Common myeloid progenitor, CD34-positive (primary cell): ENCODE data around the gene CAVIN3.
"Not testable (repeated sequence)": the region's sequence is repeated elsewhere in the genome, so short reads cannot be mapped to it uniquely, and the experiment has no call there.

Experiments used
- CTCF ChIA-PET: fragments of 350-600 bp; sonication (Branson Sonifier 250); formaldehyde crosslinking; loops from one replicate; lab custom pipeline; 2021; ENCODE audit warnings: antibody characterized with exemption; lab: Charles Lee
- POLR2A ChIA-PET: fragments of 350-600 bp; sonication (Branson Sonifier 250); formaldehyde crosslinking; loops from one replicate; lab custom pipeline; 2021; ENCODE audit warnings: antibody characterized with exemption; lab: Charles Lee
- DNase-seq, 3 donors: peaks; one replicate each; pipeline versions ENCODE4 v3.0.0 to v3.0.0-alpha.2; 2013
- H3K27ac ChIP-seq, 2 experiments: 1 replicate in 1 of 2; 2 replicates in 1 of 2; pipeline ENCODE4 v1.7.0; 2013; ENCODE audit warnings: inconsistent platforms in 2 of 2, low read length in 2 of 2, mild to moderate bottlenecking in 2 of 2, low read depth in 1 of 2, moderate library complexity in 1 of 2; ENCODE audit not compliant: severe bottlenecking in 2 of 2, insufficient read depth in 1 of 2, poor library complexity in 1 of 2
- H3K27me3 ChIP-seq, 5 experiments: replicated peaks in 2 of 5; 1 replicate in 3 of 5; 2 replicates in 2 of 5; pipeline versions ENCODE4 v1.6.1 to v1.7.0; 2013; ENCODE audit warnings: low read length in 4 of 5, mild to moderate bottlenecking in 2 of 5, moderate library complexity in 2 of 5, inconsistent platforms in 1 of 5; ENCODE audit not compliant: insufficient read depth in 5 of 5, control insufficient read depth in 4 of 5
- H3K36me3 ChIP-seq, 4 experiments: 1 replicate in 2 of 4; 2 replicates in 2 of 4; pipeline versions ENCODE4 v1.6.1 to v1.7.0; 2013; ENCODE audit warnings: low read length in 3 of 4, control low read depth in 1 of 4, mild to moderate bottlenecking in 1 of 4; ENCODE audit not compliant: control insufficient read depth in 4 of 4, insufficient read depth in 4 of 4
- H3K4me1 ChIP-seq, 4 experiments: 1 replicate in 3 of 4; 2 replicates in 1 of 4; pipeline versions ENCODE4 v1.6.1 to v1.7.1; 2013; ENCODE audit warnings: low read length in 3 of 4, mild to moderate bottlenecking in 3 of 4, control low read depth in 1 of 4, inconsistent platforms in 1 of 4, moderate library complexity in 1 of 4; ENCODE audit not compliant: control insufficient read depth in 4 of 4, insufficient read depth in 4 of 4; ENCODE audit errors: control extremely low read depth in 1 of 4
- H3K4me3 ChIP-seq, 7 experiments: 1 replicate in 4 of 7; 2 replicates in 3 of 7; pipeline versions ENCODE4 v1.5.1 to v1.7.0; 2013; ENCODE audit warnings: mild to moderate bottlenecking in 7 of 7, low read length in 6 of 7, moderate library complexity in 6 of 7, inconsistent platforms in 2 of 7, low read depth in 2 of 7, control low read depth in 1 of 7; ENCODE audit not compliant: insufficient read depth in 4 of 7, control insufficient read depth in 1 of 7; ENCODE audit errors: extremely low read depth in 1 of 7
- H3K9me3 ChIP-seq, 5 experiments: 1 replicate in 4 of 5; 2 replicates in 1 of 5; pipeline versions ENCODE4 v1.6.1 to v1.7.1; 2013; ENCODE audit warnings: low read length in 4 of 5, mild to moderate bottlenecking in 2 of 5, inconsistent platforms in 1 of 5, low read depth in 1 of 5, moderate library complexity in 1 of 5; ENCODE audit not compliant: control insufficient read depth in 4 of 5, insufficient read depth in 2 of 5; ENCODE audit errors: control extremely low read depth in 1 of 5
- WGBS: methylation state at CpG from one replicate; pipeline ENCODE4 v1.1.5; 2013; ENCODE audit not compliant: insufficient coverage; 5-methylcytosine and 5-hydroxymethylcytosine counted together

Gene CAVIN3

GRCh38 chr11:6283453-6284023 lies 36.8 kb downstream of the CAVIN3 start:
- ChIA-PET POLR2A (no interaction called here), CTCF (no interaction called here)
- no peak overlapping the region for H3K27ac ChIP-seq
- no peaks in the 10 kb centered on the region for H3K9me3 ChIP-seq
- H3K27me3 ChIP-seq: peaks cover 9 to 45% (median 23%) of the 10 kb centered on the region in 5 experiments
- H3K36me3 ChIP-seq: no peaks in the 10 kb centered on the region
- DNase-seq: no peak
- H3K4me1 ChIP-seq: no peaks in the 10 kb centered on the region
- H3K4me3 ChIP-seq: no peak overlapping the region
- whole genome bisulfite sequencing: 78% methylated on average over 2 of the region's 4 CpGs

GRCh38 chr11:6280809-6281208 lies 39.5 kb downstream of the CAVIN3 start:
- H3K36me3 ChIP-seq, H3K9me3 ChIP-seq, POLR2A ChIA-PET, H3K27ac ChIP-seq, H3K4me3 ChIP-seq, H3K4me1 ChIP-seq, DNase-seq: not testable (repeated sequence)
- CTCF ChIA-PET: interaction anchor here (0.7 kb wide), 1 partner anchor 15 kb away, joined by 3 read pairs; no protein-coding TSS in a partner anchor
- H3K27me3 ChIP-seq: peaks cover 5 to 35% (median 21%) of the 10 kb centered on the region in 5 experiments
- whole genome bisulfite sequencing: 79% methylated on average over 7 of the region's 7 CpGs

GRCh38 chr11:6273188-6273587 lies 47.1 kb downstream of the CAVIN3 start:
- Histone ChIP-seq H3K27ac (no peak overlapping the region), H3K4me1 (peaks cover 0 to 2% (median 1%) of the 10 kb centered on the region in 4 experiments), H3K9me3 (peaks cover 0 to 7% (median 0%) of the 10 kb centered on the region in 5 experiments), H3K27me3 (peaks cover 0 to 19% (median 11%) of the 10 kb centered on the region in 5 experiments), H3K4me3 (no peak overlapping the region), H3K36me3 (no peaks in the 10 kb centered on the region)
- 69% methylated on average over 2 of the region's 4 CpGs for WGBS
- CTCF ChIA-PET: no interaction called here
- POLR2A ChIA-PET: no interaction called here
- no peak for DNase-seq

GRCh38 chr11:6271598-6271997 lies 48.7 kb downstream of the CAVIN3 start:
- 95% methylated on average over 2 of the region's 3 CpGs for WGBS
- peaks cover 0 to 2% (median 0%) of the 10 kb centered on the region in 5 experiments for H3K9me3 ChIP-seq
- DNase-seq: no peak
- no peaks in the 10 kb centered on the region for H3K36me3 ChIP-seq
- peaks cover under 1 to 18% (median 11%) of the 10 kb centered on the region in 5 experiments for H3K27me3 ChIP-seq
- ChIA-PET CTCF (interaction anchor here (0.6 to 1.9 kb wide), 2 partner anchors 248 to 1728 kb away, joined by 3 to 6 read pairs; no protein-coding TSS in a partner anchor), POLR2A (no interaction called here)
- H3K27ac ChIP-seq: no peak overlapping the region
- H3K4me1 ChIP-seq: peaks cover 0 to 2% (median 1%) of the 10 kb centered on the region in 4 experiments
- H3K4me3 ChIP-seq: no peak overlapping the region

GRCh38 chr11:6270584-6271246 lies 49.6 kb downstream of the CAVIN3 start:
- ChIA-PET CTCF (interaction anchor here (1.5 to 1.9 kb wide), 3 partner anchors 92 to 247 kb away, joined by 3 to 6 read pairs (median 4); no protein-coding TSS in a partner anchor), POLR2A (no interaction called here)
- no peak overlapping the region for H3K27ac ChIP-seq
- H3K9me3 ChIP-seq: no peaks in the 10 kb centered on the region
- 76% methylated on average over 39 of the region's 41 CpGs for WGBS
- H3K4me1 ChIP-seq: peaks cover 0 to 2% (median 1%) of the 10 kb centered on the region in 4 experiments
- H3K27me3 ChIP-seq: peaks cover 3 to 22% (median 11%) of the 10 kb centered on the region in 5 experiments
- DNase-seq: no peak
- peak overlapping the region in 2 of 7 experiments; percentile 14 to 23 for H3K4me3 ChIP-seq
- no peaks in the 10 kb centered on the region for H3K36me3 ChIP-seq

- CTCF ChIA-PET: interaction anchor here (1.5 to 1.9 kb wide), 3 partner anchors 93 to 246 kb away, joined by 3 to 6 read pairs (median 4); no protein-coding TSS in a partner anchor
- DNase-seq: peak in 2 of 3 donors; percentile 10 to 29
These were observed 50.3 kb downstream of the CAVIN3 start for GRCh38 chr11:6269994-6270393.

More at GRCh38 chr11:6269994-6270393, 50.3 kb downstream of the CAVIN3 start:
- Histone ChIP-seq H3K27me3 (peaks cover 3 to 26% (median 16%) of the 10 kb centered on the region in 5 experiments), H3K9me3 (no peaks in the 10 kb centered on the region), H3K4me1 (peaks cover 0 to 2% (median 1%) of the 10 kb centered on the region in 4 experiments), H3K4me3 (no peak overlapping the region), H3K27ac (no peak overlapping the region), H3K36me3 (no peaks in the 10 kb centered on the region)
- POLR2A ChIA-PET: no interaction called here
- 80% methylated on average over 15 of the region's 24 CpGs for WGBS
